NCI-H460 (cell line): ENCODE measurements around the gene NME7. TPM values are rescaled to one million over a fixed set of nuclear protein-coding genes. Genes with fewer than 3 reads are reported as not detected.

ENCODE experiments used
- DNase-seq: peaks from one replicate; pipeline ENCODE4 v3.0.0-alpha.2; 2016; ENCODE audit warnings: low read depth; ENCODE audit errors: extremely low read depth
- total RNA-seq: library from RNA; depleted of rRNA; stranded (reverse); fragments of >200 nt; shearing (Covaris generic); gene quantifications from 2 replicates; pipeline ENCODE4 v1.2.3, GENCODE V29; 2014; rRNA removed

NME7 gene
- total RNA-seq, 1 experiment from 2014 or later: 25.9 TPM

DNA sequence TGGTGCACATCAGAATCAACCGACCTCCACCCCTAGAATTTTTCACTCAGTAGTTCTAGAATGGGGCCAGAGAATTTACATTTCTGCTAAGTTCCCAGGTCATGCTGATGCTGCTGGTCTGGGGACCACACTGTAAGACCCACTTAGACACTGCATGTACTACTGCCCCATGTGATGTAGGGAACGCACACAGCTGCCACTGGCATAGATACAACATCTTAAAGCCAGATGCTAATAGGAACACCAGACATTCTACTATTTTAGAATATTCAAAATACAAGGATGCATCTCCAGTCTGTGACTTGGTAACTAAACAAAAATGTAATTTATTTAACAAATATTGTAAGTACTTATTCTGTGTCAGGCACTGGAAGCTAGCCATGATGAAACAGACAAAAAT, 275.2 kb downstream of the NME7 start:
- no peak for DNase-seq

DNA sequence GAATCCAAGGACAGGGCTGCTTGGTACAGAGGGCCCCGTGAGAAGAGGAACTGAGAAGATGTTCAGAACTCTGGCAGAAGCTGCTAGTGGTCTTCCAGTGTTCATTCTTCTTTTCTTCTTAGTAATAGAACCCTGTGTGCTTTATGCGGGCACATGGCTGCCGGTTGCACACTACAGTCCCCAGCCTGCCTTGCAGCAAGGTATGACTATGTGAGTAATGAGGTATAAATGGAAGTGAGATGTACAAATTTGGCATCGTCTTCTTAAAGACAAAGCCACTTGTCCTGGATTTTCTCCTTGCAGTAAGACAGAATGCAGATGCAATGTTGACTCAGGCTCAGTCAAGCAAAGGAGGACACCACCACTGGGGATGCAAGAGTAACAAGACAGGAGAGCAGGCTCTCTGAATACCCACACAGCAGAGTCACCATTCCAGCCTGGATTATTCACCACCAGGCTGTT, 276.1 kb downstream of the NME7 start:
- no peak for DNase-seq

DNA sequence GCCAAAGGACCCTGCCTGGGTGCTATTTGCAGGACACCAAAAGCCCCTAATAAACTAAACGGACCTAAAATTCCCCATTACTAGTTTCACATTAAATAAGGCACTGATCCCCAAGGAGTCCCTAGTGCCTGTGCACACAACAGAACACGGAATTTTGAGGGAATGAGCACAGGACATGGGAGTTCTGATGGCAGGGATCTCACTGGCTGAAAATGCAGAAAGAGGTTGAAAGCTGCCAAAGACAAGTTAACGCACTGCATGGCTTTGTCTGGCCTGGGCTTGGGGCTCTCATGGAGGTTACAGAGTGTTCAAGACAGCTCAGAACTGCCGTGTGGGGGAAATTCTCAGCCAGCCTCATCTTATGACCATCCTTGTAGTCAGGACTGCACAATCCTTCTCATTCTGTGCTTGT, 276.7 kb downstream of the NME7 start:
- DNase-seq: no peak

- DNase-seq: no peak
Observed at GRCh38 chr1:169090308-169090899, 277.2 kb downstream of the NME7 start.

GRCh38 chr1:169089776-169090175, 277.8 kb downstream of the NME7 start:
- no peak for DNase-seq

- DNase-seq: no peak
Observed at GRCh38 chr1:169087876-169088275, 279.7 kb downstream of the NME7 start.

DNA sequence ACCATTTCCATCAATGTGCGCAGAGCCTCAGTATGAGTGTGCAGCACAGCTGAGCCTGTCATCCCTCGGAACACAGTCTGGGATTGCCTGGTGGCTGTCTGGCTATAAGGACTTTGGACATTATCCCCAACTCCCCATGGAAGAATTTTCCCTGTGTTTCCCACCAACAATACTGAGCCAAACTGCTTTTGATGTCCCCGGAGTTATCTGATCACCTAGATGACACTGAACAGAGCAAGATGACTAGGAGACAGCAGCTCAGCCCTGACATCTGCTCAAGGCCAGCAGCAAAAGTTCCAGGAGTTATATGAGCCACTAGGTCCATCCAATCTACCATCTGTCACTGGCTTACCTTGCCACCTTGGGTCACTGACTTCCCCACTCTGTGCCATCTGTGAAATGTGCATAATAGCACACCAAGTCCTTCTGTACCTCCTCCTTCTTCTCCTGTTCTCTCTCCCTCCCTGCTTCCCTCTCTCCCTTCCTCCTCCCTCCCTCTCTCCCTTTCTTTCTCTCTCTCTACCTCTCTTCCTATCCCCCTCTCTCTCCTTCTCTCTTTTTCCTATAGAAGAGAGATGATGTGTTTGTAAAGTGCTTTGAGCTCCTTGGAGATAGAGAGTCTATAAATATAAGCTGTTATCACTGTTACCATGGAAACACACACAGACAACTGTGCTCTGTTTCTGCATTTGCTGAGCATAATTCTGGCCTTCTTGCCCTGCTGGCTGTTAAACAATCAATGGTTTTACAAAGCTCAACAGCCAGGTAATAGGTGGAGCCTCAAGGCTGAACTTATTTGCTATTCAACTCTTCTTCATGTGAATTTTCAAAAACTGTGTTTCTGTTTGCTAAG, 280.8 kb downstream of the NME7 start:
- DNase-seq: no peak

DNA sequence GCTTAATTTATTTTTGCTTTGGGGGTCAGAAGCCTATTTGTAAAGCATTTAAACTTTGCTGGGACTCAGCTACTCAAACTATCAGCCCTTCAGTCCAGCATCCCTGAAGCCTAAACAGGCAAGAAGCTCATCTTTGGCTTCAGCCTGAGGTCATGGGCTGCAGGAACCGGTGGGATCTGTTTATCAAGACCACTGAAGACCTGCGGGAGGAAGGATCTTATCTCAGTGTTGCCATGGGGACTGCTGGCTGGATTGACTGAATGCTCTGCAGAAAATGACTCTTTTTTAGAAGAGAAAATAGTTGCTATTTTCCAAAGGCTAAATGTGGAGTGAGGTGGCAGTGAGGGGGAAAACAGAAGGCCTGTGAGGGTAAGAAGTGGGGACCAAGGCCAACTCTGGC, 281.7 kb downstream of the NME7 start:
- DNase-seq: no peak

Other genes with a start within 250 kb of the NME7 start
- 39.4 and 40.2 TPM in 2 replicates for gene BLZF1, start 398 bp upstream of the NME7 start, total RNA-seq
- 0.17 TPM in 1 of 2 replicates, not detected in the other for gene CCDC181, start 59.7 kb upstream of the NME7 start, total RNA-seq
- gene SLC19A2, start 118.1 kb upstream of the NME7 start, total RNA-seq: 20.3 and 23.1 TPM in 2 replicates
- not detected in 2 replicates for gene F5, start 218.7 kb upstream of the NME7 start, total RNA-seq